HG02763 (cell line): ENCODE measurements around the gene DAGLB.
A peak's percentile ranks its signal among the peaks of the same experiment; 100 is the strongest.

Experiments
- ATAC-seq: cut with Tn5 transposase; IDR thresholded peaks from one replicate; pipeline ENCODE4 v1.9.1; 2021; ENCODE audit warnings: mild to moderate bottlenecking, moderate library complexity; ENCODE audit not compliant: unreplicated experiment

The DAGLB gene, protein sequence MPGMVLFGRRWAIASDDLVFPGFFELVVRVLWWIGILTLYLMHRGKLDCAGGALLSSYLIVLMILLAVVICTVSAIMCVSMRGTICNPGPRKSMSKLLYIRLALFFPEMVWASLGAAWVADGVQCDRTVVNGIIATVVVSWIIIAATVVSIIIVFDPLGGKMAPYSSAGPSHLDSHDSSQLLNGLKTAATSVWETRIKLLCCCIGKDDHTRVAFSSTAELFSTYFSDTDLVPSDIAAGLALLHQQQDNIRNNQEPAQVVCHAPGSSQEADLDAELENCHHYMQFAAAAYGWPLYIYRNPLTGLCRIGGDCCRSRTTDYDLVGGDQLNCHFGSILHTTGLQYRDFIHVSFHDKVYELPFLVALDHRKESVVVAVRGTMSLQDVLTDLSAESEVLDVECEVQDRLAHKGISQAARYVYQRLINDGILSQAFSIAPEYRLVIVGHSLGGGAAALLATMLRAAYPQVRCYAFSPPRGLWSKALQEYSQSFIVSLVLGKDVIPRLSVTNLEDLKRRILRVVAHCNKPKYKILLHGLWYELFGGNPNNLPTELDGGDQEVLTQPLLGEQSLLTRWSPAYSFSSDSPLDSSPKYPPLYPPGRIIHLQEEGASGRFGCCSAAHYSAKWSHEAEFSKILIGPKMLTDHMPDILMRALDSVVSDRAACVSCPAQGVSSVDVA

GRCh38 chr7:6447581-6448199 is at the start of gene DAGLB:
DAGLB (minus strand) TSS chr7:6447954; CDS start chr7:6447842, 112 bp downstream.
- ATAC-seq, result peak; percentile 86

DNA sequence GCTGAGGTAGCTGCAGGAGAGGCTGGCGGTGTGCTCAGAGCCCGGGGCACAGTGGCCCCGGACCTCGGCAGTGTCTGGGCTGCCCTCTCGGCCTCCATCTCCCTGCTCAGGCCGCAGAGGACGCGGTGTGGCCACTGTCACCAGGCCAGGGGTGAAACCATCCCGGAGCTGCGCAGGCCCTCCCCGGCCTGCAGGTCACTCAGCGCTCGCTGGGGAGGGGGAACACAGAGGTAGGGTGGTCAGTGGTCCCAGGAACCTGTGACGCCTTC is 49.8 kb upstream of the DAGLB start:
- ATAC-seq, result no peak

DNA sequence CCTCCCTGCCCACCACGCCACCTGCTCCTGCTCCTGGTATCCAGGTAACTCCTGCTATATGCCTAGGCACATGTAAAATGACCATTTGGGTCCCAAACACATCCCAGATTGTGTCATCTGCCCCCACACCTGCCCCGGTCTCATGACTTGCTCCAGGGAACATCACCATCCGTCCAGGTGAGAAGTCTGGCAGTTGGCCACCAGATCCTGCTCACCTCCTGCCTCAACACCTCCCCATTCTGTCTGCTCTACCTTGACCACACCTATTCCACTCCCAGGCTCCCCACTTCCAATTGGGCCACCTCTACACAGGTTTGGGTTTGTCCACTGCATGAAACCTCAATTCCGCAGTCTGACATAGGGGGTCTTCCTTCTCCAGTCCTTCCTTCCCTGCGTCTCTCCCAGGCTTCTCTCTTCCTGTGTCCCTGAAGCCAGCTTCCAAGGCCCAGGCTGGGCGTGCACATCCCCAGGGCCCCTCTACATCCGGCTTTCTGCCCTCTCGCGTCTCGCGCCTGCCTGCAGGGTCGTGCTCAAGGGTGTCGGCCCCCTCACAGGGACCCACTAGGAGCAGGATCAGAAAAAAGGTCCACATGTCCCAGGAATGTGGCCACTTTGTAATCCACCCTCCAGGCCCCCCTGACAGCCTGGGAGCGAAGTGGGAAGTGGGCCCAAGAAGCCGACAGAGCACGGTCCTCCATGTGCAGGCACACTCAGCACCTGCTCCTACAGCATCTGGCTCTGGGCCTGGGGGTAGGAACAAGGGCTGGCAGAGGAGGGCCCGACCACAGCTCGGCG is 49.3 kb upstream of the DAGLB start:
- no peak for ATAC-seq

- ATAC-seq, result no peak
These were observed 48.0 kb upstream of the DAGLB start for GRCh38 chr7:6495597-6496262.

- no peak for ATAC-seq
These were observed 46.6 kb upstream of the DAGLB start for GRCh38 chr7:6494365-6494764.

- no peak for ATAC-seq
These were observed 43.4 kb upstream of the DAGLB start for GRCh38 chr7:6491194-6491593.

- ATAC-seq, result no peak
These were observed 41.9 kb upstream of the DAGLB start for GRCh38 chr7:6489612-6490011.

DNA sequence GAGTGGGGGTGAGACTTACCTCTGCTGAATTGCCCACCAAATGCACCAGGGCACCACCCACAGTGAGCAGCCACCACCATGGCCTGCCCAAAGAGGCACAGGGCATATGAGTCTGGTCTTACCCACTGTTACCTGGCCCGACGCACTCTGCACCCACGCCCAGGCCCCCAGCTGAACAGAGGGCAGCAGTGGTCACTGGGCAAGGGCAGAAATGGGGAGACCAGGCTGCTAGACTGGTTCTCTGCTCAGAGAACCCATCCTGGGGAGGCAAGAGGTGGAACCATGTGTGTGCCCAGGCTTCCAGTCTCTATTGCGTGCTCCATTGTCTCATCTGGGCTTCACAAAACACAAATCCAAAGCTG is 39.4 kb upstream of the DAGLB start:
- no peak for ATAC-seq

- no peak for ATAC-seq
These were observed 38.9 kb upstream of the DAGLB start for GRCh38 chr7:6486438-6487183.

- ATAC-seq, result no peak
These were observed 35.0 kb upstream of the DAGLB start for GRCh38 chr7:6482743-6483119.

GRCh38 chr7:6482307-6482706 is 34.6 kb upstream of the DAGLB start:
- no peak for ATAC-seq

DNA sequence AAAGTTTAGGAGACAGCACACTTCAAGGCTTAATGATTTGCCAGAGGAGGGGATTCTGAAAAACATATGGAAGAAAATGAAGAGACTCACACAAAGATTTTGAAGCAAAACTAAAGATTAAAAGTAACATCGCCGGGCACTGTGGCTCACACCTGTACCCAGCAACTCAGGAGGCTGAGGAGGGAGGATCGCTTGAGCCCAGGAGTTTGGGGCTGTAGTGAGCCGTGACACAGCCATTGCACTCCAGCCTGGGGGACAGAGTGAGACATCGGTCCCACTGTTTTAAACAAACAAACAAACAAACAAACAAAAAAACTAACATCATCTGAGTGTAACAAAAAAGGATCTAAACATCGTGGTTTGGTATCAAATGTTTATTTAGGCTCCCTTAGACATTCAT is 33.7 kb upstream of the DAGLB start:
- no peak for ATAC-seq

GRCh38 chr7:6480323-6480660 is 32.5 kb upstream of the DAGLB start:
- no peak for ATAC-seq

DNA sequence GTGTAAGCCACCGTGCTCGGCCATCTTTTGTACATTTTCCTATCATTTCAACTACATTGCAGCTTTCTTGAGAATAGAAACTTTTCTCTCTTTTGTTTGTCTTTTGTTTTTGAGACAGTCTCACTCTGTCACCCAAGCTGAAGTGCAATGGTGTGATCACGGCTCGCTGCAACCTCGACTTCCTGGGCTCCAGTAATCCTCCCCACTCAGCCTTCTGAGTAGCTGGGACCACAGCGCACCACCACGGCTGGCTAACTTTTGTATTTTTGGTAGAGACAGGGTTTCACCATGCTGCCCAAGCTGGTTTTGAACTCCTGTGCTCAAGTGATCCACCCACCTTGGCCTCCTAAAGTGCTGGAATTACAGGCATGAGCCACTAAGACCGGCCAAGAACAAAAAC is 31.3 kb upstream of the DAGLB start:
- no peak for ATAC-seq

- no peak for ATAC-seq
These were observed 30.4 kb upstream of the DAGLB start for GRCh38 chr7:6478186-6478585.

DNA sequence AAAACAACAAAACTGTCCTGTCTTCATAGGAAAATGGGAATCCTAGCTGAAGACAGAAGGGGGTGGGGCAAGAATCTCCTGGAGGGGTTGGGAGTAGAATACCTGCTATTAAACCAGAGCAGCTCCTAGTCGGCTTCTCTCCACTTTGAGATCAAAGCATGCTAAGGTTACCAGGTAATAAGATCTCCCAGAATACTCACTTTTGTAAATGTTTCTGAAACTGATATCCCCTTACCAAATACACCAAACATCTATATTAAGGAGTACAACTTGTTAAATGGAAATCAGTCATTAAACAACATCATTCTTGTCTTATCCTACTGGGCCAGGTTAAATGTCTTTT is 29.5 kb upstream of the DAGLB start:
- no peak for ATAC-seq

DNA sequence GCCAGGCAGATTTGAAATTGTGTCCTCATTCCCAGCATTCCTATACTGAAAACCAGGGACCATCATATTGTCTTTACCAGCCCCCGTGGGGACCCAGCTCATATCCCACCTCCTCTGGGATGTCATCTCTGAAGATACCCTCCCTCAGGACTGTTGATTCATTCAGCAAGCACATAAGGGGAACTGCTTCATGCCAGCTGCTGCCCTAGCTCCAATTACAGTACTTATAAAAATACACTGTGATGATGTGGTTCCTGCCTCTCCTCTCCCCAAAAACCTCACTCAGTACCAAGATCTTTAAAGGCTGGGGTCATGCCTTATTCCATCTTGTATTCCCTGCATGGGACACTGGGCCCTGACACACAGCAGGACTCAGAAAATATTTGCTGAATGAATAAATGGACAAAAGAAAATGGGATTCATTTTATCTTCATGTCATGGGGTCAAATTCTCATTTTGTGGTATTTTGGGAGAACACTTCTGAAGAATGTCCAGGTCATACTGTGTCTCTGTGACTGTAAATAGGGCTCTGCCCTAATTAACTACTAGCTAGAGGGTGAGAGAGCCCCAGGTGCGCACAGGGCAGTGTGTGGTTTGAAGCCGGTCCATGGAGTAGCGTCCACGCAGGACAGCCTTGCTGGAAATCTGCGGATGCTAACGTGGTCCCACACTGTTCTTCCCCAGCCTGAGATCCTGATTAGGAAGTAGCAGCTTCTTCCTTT is 29.0 kb upstream of the DAGLB start:
- ATAC-seq, result no peak

- no peak for ATAC-seq
These were observed 27.9 kb upstream of the DAGLB start for GRCh38 chr7:6475433-6476186.

- no peak for ATAC-seq
These were observed 18.1 kb upstream of the DAGLB start for GRCh38 chr7:6465862-6466261.
